T-helper 1 cell (primary cell): ENCODE data around the gene TMED1.
"Not testable (repeated sequence)": the region's sequence is repeated elsewhere in the genome, so short reads cannot be mapped to it uniquely, and the experiment has no call there.

ENCODE experiments used
- DNase-seq, 5 donors: peaks; one replicate each; pipeline ENCODE4 v3.0.0-alpha.2; 2012 to 2020

TMED1 gene

GRCh38 chr19:10861103-10861651 lies 25.2 kb upstream of the TMED1 start:
- peak in 1 of 5 donors; percentile 17 for DNase-seq

DNA sequence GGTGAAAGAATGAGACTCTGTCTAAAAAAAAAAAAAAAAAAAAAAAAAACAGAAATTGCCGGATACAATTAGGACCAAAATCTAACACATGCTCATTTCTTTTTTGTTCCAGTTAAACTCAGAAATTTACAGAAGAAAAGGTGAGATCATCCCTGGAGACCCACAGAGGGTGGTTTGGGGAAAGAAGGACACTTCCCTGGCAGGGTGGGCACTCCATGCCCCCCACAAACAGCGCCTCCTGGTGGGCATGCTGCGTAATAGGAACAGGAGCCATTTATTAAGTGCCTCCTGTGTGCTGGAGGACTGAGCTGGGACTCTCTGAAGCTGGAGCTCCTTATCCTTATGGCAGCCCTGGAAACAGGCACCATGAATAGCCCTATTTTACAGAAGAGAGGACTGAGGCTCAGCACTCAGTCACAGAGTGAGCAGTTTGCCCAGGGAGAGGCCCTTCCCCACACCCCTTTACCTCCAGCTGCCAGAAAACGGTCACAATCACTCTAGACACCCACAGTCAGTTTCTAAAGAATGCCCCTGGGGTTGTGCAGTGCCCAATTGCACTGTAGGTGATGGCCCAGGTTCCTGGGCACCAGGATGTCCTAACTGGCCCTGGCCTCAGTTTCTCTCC lies 22.3 kb upstream of the TMED1 start:
- DNase-seq = no peak

GRCh38 chr19:10856899-10857298 lies 20.9 kb upstream of the TMED1 start:
- DNase-seq = not testable (repeated sequence)

GRCh38 chr19:10855879-10856522 lies 20.0 kb upstream of the TMED1 start:
- peak in 1 of 5 donors; percentile 39 for DNase-seq

GRCh38 chr19:10854350-10855089 lies 18.5 kb upstream of the TMED1 start:
- no peak for DNase-seq

- no peak for DNase-seq
Observed at GRCh38 chr19:10852941-10853340, 16.9 kb upstream of the TMED1 start.

GRCh38 chr19:10852098-10852800 lies 16.2 kb upstream of the TMED1 start:
- no peak for DNase-seq

GRCh38 chr19:10850631-10851030 lies 14.6 kb upstream of the TMED1 start:
- no peak for DNase-seq

- no peak for DNase-seq
Observed at GRCh38 chr19:10848230-10848856, 12.3 kb upstream of the TMED1 start, which contains the start of gene C19orf38. Gene C19orf38 (plus strand): TSS chr19:10848415. CDS start chr19:10848509, 94 bp downstream.

DNA sequence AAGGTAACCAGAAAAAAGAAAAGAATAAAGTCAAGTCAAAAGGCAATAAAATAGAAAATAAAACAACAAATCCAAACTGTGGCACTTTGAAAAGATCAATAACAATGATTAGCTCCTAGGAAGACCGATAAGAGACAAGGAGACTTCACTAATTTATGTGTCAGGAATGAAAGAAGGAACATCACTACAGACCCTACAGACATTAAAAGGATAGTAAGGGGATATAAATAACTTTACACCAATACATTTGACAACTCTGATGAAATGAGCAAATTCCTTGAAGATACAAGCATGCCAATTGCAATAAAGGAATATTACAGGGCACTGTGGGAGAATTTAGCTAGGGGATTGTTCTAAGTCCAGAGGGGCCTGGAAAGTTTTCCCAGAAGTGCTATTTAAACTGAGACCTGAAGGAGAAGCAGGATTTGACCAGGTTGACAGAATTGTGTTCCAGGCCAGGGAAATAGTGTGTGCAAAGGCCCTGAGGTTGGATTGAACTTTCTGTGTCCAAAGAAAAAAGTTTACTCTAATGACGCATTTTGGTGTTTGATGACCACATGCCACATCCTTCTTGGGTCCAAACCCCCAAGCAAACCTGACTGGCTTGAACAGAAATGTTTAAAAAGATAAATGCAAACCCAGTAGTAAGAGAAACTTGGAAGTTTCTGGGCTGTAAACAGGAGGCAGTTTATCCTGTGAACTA lies 10.6 kb upstream of the TMED1 start:
- no peak for DNase-seq

DNA sequence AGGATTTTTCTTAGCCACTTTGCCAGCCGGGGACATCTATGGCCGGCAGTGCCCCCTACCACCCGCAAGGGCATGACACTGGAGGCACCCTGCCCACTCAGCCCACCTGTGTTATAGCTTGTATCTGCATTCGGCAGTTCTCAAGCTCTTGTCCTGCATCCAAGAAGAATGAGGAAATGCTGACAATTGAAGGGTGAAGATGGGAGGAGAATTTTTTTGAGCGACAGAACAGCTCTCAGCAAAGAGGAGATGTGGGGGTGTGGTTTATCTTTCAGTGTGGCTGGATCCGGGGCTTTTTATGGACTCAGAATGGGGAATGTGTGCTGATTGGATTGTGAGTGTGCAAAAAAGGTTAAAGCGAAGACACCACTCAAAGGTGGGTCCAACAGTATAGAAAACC lies 6.8 kb upstream of the TMED1 start:
- no peak for DNase-seq

- no peak for DNase-seq
Observed at GRCh38 chr19:10839114-10840050, 3.4 kb upstream of the TMED1 start.

GRCh38 chr19:10838377-10838776 lies 2.4 kb upstream of the TMED1 start:
- DNase-seq = no peak

GRCh38 chr19:10837649-10838048 lies 1.6 kb upstream of the TMED1 start:
- DNase-seq = not testable (repeated sequence)

- DNase-seq = peak; percentile 52 to 92 (median 66)
Observed at GRCh38 chr19:10836479-10837330, 693 bp upstream of the TMED1 start.

- no peak for DNase-seq
Observed at GRCh38 chr19:10835089-10835753, 791 bp downstream of the TMED1 start.

DNA sequence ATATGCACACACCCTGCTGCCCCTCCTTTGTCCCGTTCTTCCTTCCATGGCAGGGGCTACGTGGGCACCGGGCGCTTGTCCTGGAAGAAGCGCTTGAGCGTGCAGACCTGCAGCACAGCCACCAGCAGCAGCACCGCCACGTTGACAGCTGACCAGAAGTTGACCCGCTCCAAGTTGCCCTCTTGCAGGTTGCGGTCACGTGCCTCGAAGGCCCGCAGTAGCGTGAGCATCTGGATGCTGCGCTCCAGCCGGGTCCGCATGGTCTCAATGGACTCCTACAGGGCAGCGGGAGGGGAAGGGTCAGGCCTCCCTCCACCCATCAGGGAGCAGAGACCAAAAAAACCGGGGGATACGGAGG lies 3.1 kb downstream of the TMED1 start:
- no peak for DNase-seq

- no peak for DNase-seq
Observed at GRCh38 chr19:10831987-10832938, 3.7 kb downstream of the TMED1 start.
